Tibial nerve (tissue), 3 donors: Measurements from ENCODE around the gene H2AZ2.

Experiments
- CTCF ChIP-seq, 5 experiments: fragments of 200-600 bp in 3 of 5; fragments of 450-650 bp in 2 of 5; sonication (generic) in 3 of 5; IDR thresholded peaks; one replicate each; pipeline ENCODE4 v1.5.1; 2016 to 2019; ENCODE audit warnings: antibody characterized with exemption in 5 of 5, mild to moderate bottlenecking in 3 of 5, moderate library complexity in 2 of 5
- POLR2A ChIP-seq, 2 donors: fragments of 450-650 bp; IDR thresholded peaks; one replicate each; pipeline ENCODE4 v1.6.1; 2017; ENCODE audit warnings: antibody characterized with exemption in 2 of 2, mild to moderate bottlenecking in 2 of 2, moderate library complexity in 2 of 2

GRCh38 chr7:44805950-44806349 is 41.9 kb downstream of the H2AZ2 start:
- no peak for TF ChIP-seq CTCF (IDR thresholded peaks at IDR 0.05)
- TF ChIP-seq POLR2A (IDR thresholded peaks at IDR 0.05): no peak
